K562 (cell line): ENCODE data around the gene CLIC3. TPM values are rescaled to one million over a fixed set of nuclear protein-coding genes. Genes with fewer than 3 reads are reported as not detected.
A peak's percentile ranks its signal among the peaks of the same experiment; 100 is the strongest.

Source experiments
- ETS2 ChIP-seq: IDR thresholded peaks from 2 replicates; pipeline ENCODE4 v1.6.1; 2016; ENCODE audit warnings: borderline replicate concordance, missing genetic modification characterization, mild to moderate bottlenecking, moderate library complexity, missing compliant biosample characterization; ENCODE audit not compliant: poor library complexity, severe bottlenecking
- GTF2A2 ChIP-seq: IDR thresholded peaks from 2 replicates; pipeline ENCODE4 v1.6.1; 2016; ENCODE audit warnings: mild to moderate bottlenecking, missing genetic modification characterization, missing compliant biosample characterization
- KDM5B ChIP-seq: fragments of 200-600 bp; sonication (generic); IDR thresholded peaks from 2 replicates; pipeline ENCODE4 v1.6.1; 2012; ENCODE audit warnings: low read depth, mild to moderate bottlenecking, moderate library complexity, low read length, control low read depth, inconsistent platforms; ENCODE audit not compliant: insufficient replicate concordance
- KLF1 ChIP-seq: fragments of 450-650 bp; IDR thresholded peaks from 2 replicates; pipeline ENCODE4 v1.6.1; 2016; ENCODE audit warnings: missing genetic modification characterization, missing compliant biosample characterization
- LEF1 ChIP-seq: fragments of 450-650 bp; IDR thresholded peaks from 2 replicates; pipeline ENCODE4 v1.6.1; 2016; ENCODE audit warnings: mild to moderate bottlenecking
- NCOR1 ChIP-seq: fragments of 450-650 bp; IDR thresholded peaks from 2 replicates; pipeline ENCODE4 v1.6.1; 2016; ENCODE audit warnings: mild to moderate bottlenecking, moderate library complexity
- NKRF ChIP-seq: fragments of 450-650 bp; IDR thresholded peaks from 2 replicates; pipeline ENCODE4 v1.6.1; 2016; ENCODE audit warnings: borderline replicate concordance
- NR2C1 ChIP-seq, 2 experiments: fragments of 450-650 bp; IDR thresholded peaks; 2 replicates each; pipeline ENCODE4 v1.6.1; 2017; ENCODE audit warnings: mild to moderate bottlenecking in 2 of 2, antibody characterized with exemption in 1 of 2, inconsistent platforms in 1 of 2, missing compliant biosample characterization in 1 of 2, missing genetic modification characterization in 1 of 2
- POLR2H ChIP-seq: IDR thresholded peaks from 2 replicates; pipeline ENCODE4 v1.6.1; 2016; ENCODE audit warnings: missing genetic modification characterization, low read depth, mild to moderate bottlenecking, control low read depth, missing compliant biosample characterization, moderate library complexity
- RBM17 ChIP-seq: fragments of 200-400 bp; formaldehyde crosslinking; IDR thresholded peaks from 2 replicates; pipeline ENCODE4 v1.6.1; 2017; ENCODE audit warnings: low read depth, mild to moderate bottlenecking, low read length, borderline replicate concordance
- RUNX1 ChIP-seq: sonication (generic); IDR thresholded peaks from 2 replicates; pipeline ENCODE4 v1.6.1; 2016; ENCODE audit warnings: antibody characterized with exemption, low read depth
- TSC22D4 ChIP-seq: fragments of 450-650 bp; IDR thresholded peaks from 2 replicates; pipeline ENCODE4 v1.6.1; 2016; ENCODE audit warnings: missing genetic modification characterization, missing biosample characterization, control low read depth
- ZBTB11 ChIP-seq, 3 experiments: fragments of 200-800 bp in 1 of 3; fragments of 250-450 bp in 1 of 3; fragments of 450-650 bp in 1 of 3; sonication (Bioruptor Pico) in 1 of 3; sonication (Bioruptor generic) in 1 of 3; formaldehyde crosslinking in 1 of 3; IDR thresholded peaks; 2 replicates each; pipeline versions ENCODE4 v1.6.1 to v1.8.0; 2016 to 2022; ENCODE audit warnings: mild to moderate bottlenecking in 2 of 3, missing genetic modification characterization in 2 of 3, missing compliant biosample characterization in 1 of 3, moderate library complexity in 1 of 3
- ZNF143 ChIP-seq: sonication (generic); formaldehyde crosslinking; IDR thresholded peaks from 2 replicates; pipeline ENCODE4 v1.9.0; 2022; ENCODE audit warnings: mild to moderate bottlenecking, missing genetic modification reagents
- ZNF589 ChIP-seq: fragments of 200-800 bp; sonication (Bioruptor generic); IDR thresholded peaks from 2 replicates; pipeline ENCODE4 v1.6.1; 2016; ENCODE audit warnings: low read depth, missing genetic modification characterization, missing compliant biosample characterization
- ZNF695 ChIP-seq: fragments of 450-650 bp; formaldehyde crosslinking; IDR thresholded peaks from 2 replicates; pipeline ENCODE4 v1.4.0; 2020; ENCODE audit warnings: mild to moderate bottlenecking, moderate library complexity
- ZSCAN29 ChIP-seq: fragments of 450-650 bp; IDR thresholded peaks from 2 replicates; pipeline ENCODE4 v1.6.1; 2017
- polyA plus RNA-seq, 8 experiments: library from polyadenylated mRNA; depleted of rRNA in 4 of 8; stranded (reverse) in 5 of 8; unstranded in 3 of 8; fragments of >200 nt; fragmentation: Nextera tagmentation in 2 of 8; fragmentation: Illumina TruSeq in 1 of 8; extraction: Ambion mirVana in 2 of 8; extraction: Trizol in 1 of 8; gene quantifications; 2 replicates each; pipeline versions ENCODE4 v1.2.1 to v1.2.3, GENCODE V29; 2011 to 2014; ENCODE audit warnings: inconsistent platforms in 1 of 8, missing spikeins in 1 of 8
- total RNA-seq, 7 experiments: library from RNA; depleted of rRNA in 6 of 7; stranded (reverse); fragments of >200 nt in 6 of 7; fragmentation: Illumina TruSeq in 2 of 7; extraction: Trizol in 2 of 7; gene quantifications; 2 replicates each; pipeline versions ENCODE4 v1.2.1 to v1.2.3, GENCODE V29; 2011 to 2021; ENCODE audit warnings: low replicate concordance in 1 of 7
- TF ChIP-seq, protein P1 (sequence below): fragments of 200-800 bp; sonication (Bioruptor generic); IDR thresholded peaks from 2 replicates; pipeline ENCODE4 v1.6.1; 2016; ENCODE audit warnings: missing genetic modification characterization, missing compliant biosample characterization

The CLIC3 gene
- total and polyA plus RNA-seq, 9 of the 15 experiments (the other 6 are each of a cell fraction or from before 2014, with no cell fraction given) = 0.27 to 0.29 TPM; not detected in 7

DNA sequence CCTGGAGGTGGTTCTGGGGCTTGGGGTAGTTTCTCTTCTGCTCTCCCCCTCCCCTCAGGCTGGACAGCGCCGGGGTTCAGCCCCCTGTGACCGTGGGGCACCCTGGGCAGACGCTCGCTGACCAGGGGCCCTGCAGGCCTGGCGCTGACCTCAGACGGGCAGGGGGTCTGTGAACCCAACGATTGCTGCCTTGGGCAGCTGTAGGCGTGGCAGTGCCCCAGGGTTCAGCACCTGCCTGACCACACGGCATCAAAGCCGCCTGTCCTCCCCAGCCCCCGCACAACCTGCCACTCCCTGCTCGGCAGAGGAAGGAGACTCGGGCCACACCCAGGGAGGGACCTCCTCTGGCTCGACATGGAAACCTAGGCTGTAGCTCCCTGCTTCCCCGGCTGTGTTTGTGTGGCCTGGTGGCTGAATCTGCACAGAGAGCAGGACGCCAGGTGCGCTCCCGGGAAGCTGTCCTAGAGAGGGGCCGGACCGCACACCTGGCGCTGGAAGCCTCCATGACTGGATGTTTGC is 32.1 kb downstream of the CLIC3 start (continued):
- no peak for TF ChIP-seq RUNX1
- no peak for TF ChIP-seq ETS2
- no peak for TF ChIP-seq NKRF
- no peak for TF ChIP-seq NCOR1
- TF ChIP-seq ZBTB11 (CRISPR knock-in tag; IDR thresholded peaks at IDR 0.05) = peak in 1 of 3 experiments; percentile 47; a peak in 1 of 6 replicates
- TF ChIP-seq TSC22D4 (tag) = no peak
- no peak for TF ChIP-seq NR2C1 (IDR thresholded peaks at IDR 0.05)
- no peak for TF ChIP-seq NR2C1 (tag; IDR thresholded peaks at IDR 0.05)
- TF ChIP-seq, protein P1, sequence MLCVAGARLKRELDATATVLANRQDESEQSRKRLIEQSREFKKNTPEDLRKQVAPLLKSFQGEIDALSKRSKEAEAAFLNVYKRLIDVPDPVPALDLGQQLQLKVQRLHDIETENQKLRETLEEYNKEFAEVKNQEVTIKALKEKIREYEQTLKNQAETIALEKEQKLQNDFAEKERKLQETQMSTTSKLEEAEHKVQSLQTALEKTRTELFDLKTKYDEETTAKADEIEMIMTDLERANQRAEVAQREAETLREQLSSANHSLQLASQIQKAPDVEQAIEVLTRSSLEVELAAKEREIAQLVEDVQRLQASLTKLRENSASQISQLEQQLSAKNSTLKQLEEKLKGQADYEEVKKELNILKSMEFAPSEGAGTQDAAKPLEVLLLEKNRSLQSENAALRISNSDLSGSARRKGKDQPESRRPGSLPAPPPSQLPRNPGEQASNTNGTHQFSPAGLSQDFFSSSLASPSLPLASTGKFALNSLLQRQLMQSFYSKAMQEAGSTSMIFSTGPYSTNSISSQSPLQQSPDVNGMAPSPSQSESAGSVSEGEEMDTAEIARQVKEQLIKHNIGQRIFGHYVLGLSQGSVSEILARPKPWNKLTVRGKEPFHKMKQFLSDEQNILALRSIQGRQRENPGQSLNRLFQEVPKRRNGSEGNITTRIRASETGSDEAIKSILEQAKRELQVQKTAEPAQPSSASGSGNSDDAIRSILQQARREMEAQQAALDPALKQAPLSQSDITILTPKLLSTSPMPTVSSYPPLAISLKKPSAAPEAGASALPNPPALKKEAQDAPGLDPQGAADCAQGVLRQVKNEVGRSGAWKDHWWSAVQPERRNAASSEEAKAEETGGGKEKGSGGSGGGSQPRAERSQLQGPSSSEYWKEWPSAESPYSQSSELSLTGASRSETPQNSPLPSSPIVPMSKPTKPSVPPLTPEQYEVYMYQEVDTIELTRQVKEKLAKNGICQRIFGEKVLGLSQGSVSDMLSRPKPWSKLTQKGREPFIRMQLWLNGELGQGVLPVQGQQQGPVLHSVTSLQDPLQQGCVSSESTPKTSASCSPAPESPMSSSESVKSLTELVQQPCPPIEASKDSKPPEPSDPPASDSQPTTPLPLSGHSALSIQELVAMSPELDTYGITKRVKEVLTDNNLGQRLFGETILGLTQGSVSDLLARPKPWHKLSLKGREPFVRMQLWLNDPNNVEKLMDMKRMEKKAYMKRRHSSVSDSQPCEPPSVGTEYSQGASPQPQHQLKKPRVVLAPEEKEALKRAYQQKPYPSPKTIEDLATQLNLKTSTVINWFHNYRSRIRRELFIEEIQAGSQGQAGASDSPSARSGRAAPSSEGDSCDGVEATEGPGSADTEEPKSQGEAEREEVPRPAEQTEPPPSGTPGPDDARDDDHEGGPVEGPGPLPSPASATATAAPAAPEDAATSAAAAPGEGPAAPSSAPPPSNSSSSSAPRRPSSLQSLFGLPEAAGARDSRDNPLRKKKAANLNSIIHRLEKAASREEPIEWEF (CRISPR knock-in tag) = no peak
- no peak for TF ChIP-seq RBM17
- TF ChIP-seq ZSCAN29 = no peak
- peak; percentile 40; the same call in 1 of the 2 replicates for TF ChIP-seq LEF1
- no peak for TF ChIP-seq GTF2A2
- peak; percentile 88 for TF ChIP-seq KLF1
- TF ChIP-seq ZNF695 (CRISPR knock-in tag) = no peak
- no peak for TF ChIP-seq KDM5B
- no peak for TF ChIP-seq ZNF143 (CRISPR knock-in tag)
- no peak for TF ChIP-seq POLR2H (tag)
- no peak for TF ChIP-seq ZNF589 (CRISPR knock-in tag)
